Measurements from ENCODE around the gene PDCD1LG2.
A peak's percentile ranks its signal among the peaks of the same experiment; 100 is the strongest.

Gene PDCD1LG2

DNA sequence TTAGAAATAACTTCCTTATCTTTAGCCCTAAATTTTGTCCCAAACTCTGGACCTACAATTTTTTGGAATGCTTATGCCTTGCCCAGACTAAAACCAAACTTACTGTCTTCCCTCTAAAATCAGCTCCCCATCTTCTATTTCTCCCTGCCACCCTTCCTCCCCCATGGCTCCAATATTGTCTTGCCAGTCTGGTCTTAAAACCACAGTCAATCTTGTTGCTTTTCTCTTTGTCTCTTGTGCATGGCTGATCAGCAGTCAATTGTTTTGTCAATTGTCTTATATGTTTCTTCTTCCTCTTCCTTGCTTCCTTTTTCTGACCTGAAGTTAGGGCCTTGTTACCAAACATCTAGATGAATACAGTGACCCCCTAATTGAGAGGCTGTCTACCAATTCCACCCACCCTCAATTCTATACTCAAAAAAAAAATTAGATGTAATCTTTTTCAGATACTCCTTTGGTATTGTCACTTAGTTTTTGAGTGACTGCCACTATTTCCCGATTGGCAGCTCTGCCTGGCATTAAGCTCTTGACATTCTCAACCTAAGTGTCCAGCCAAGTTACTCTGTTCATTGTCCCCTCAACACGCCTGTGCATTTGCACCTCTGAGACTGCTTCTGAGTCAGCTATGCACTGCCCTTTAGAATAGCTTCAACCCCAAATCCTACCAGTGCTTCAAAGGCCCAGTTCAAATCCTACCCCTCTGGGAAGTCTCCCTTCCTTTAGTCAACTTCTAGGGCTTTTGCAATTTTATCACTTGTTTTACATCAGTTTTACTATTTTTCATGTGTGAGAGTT, 2.5 kb downstream of the PDCD1LG2 start:
- DNase-seq (no peak), ATAC-seq (no peak)
- Mint-ChIP-seq H3K4me1 (peaks cover 53% of the 10 kb centered on the region), H3K27ac (no peak overlapping the region), H3K27me3 (no peaks in the 10 kb centered on the region), H3K4me3 (no peak overlapping the region), H3K9me3 (peaks cover 0 to 3% of the 10 kb centered on the region in 2 donors)

DNA sequence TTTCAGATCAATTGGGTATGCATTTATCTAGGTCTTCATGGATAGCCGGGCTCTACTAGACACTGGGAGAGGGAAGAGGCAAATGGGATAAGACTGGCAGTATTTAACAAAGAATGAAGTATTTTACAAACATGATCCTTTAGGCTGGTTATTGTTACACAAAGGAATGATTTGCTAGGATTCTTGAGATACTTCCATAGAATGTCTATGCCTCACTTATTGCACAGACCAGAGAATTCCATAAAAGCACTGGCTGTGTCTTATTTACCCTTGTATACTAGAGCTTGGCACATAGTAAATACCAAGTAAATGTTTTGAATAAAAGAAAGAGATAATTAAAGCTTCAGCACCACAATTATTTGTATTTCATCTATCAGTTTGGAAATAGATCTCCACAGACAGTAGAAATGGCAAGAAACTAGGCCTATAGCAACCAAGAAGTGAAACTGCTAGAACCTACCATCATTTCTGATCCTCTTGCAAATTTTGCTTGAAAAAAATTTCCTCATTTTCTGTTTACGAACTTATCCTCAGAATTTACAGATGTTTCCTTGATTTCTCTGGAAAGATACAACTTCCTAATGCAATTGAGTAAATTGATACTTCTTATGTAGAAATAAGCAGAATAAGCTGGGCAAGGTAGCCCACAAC, 3.8 kb downstream of the PDCD1LG2 start:
- Mint-ChIP-seq H3K4me1 (peaks cover 53% of the 10 kb centered on the region), H3K27me3 (no peaks in the 10 kb centered on the region), H3K9me3 (no peaks in the 10 kb centered on the region), H3K27ac (no peak overlapping the region), H3K4me3 (no peak overlapping the region)
- no peak for DNase-seq
- ATAC-seq, result no peak

DNA sequence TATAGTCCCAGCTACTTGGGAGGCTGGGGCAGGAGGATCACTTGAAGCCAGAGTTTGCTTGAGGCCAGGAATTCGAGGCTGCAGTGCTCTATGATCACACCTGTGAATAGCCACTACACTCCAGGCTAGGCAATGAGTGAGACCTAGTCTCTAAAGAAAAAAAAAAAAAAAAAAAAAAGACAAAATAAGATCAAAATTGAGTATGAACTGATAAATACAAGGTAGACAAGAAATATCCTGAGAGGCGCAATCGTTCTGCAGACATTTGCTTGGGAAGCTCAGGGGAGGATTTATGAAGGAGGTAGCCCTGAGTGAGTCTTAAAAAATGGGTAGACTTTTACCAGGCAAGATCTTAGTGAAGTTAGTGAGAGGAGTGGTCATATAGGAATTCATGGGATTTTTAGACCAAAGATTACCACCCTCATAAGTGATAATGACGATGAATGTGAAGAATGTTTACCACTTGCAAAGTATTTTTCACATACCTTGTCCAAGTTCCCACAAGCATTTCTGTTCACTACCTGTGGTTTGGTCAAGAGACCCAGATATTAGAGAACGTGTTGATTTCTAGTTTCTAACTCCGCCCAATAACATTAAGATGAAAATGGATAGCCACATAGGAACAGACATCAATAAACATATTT, 4.4 kb downstream of the PDCD1LG2 start:
- no peak for DNase-seq
- no peaks in the 10 kb centered on the region for H3K27me3 Mint-ChIP-seq
- ATAC-seq, result no peak
- H3K4me3 Mint-ChIP-seq, result no peak overlapping the region
- H3K9me3 Mint-ChIP-seq, result no peaks in the 10 kb centered on the region
- peaks cover 54% of the 10 kb centered on the region for H3K4me1 Mint-ChIP-seq
- no peak overlapping the region for H3K27ac Mint-ChIP-seq

DNA sequence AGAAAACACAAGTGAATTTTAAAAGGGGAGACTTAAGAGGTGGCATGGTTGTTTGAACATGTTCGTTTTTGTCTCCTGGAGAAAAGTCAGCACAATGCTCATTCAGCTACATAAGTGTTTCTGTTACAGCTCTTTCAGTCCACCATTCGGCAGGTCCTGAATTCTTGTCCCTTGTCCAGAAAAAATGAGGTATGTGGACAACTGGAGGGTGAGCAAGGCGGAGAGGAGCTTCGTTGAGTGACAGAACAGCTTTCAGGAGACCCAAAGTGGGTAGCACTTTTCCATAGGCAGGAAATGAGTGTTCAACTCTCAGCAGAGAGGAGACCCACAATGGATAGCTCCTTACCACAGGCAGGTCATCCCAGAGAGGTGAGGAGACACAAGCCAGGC, 4.9 kb downstream of the PDCD1LG2 start:
- Mint-ChIP-seq H3K4me1 (peaks cover 51% of the 10 kb centered on the region), H3K27me3 (no peaks in the 10 kb centered on the region), H3K27ac (no peak overlapping the region), H3K4me3 (no peak overlapping the region), H3K9me3 (no peaks in the 10 kb centered on the region)
- DNase-seq (no peak), ATAC-seq (no peak)

DNA sequence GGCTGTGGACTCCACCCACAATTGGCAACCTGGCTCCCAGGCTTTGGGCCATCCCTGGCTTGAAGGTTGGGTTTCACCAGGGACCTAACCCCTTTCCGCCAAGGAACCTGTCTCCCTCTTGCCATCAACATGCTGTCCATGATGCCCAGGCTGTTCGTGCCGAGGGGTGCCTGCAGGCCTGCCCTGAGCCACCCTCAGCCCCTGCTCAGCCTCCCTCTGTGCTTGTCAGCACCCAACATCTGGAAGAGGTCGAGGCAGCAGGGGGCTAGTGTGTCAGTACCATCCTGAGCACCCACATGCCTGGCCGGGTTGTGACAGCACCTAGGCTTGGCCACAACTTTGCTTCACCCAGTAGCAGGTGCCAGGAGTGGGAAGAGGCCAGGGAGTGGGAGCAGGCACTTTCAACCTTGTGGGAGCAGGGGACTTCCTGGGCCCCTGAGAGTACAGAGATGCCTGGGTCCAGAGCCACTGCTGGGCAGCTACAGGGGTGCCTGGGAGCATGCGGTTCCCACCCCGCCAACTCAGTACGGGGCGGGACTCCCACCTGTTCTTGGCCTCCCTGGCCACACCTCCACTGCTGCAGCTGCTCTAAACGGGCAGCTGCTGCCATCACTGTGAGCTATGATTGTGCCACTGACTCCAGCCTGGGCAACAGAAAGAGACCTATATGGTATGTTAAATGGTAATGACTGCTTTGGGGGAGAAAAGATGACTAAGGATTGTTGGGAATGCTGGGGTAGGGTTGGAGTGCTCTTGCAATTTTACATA, 6.3 kb downstream of the PDCD1LG2 start:
- peaks cover 38% of the 10 kb centered on the region for H3K4me1 Mint-ChIP-seq
- peak overlapping the region in 1 of 2 donors; percentile 43 for H3K27ac Mint-ChIP-seq
- no peak overlapping the region for H3K4me3 Mint-ChIP-seq
- peaks cover 0 to 5% of the 10 kb centered on the region in 2 donors for H3K9me3 Mint-ChIP-seq
- H3K27me3 Mint-ChIP-seq, result no peaks in the 10 kb centered on the region
- DNase-seq (no peak), ATAC-seq (no peak)

DNA sequence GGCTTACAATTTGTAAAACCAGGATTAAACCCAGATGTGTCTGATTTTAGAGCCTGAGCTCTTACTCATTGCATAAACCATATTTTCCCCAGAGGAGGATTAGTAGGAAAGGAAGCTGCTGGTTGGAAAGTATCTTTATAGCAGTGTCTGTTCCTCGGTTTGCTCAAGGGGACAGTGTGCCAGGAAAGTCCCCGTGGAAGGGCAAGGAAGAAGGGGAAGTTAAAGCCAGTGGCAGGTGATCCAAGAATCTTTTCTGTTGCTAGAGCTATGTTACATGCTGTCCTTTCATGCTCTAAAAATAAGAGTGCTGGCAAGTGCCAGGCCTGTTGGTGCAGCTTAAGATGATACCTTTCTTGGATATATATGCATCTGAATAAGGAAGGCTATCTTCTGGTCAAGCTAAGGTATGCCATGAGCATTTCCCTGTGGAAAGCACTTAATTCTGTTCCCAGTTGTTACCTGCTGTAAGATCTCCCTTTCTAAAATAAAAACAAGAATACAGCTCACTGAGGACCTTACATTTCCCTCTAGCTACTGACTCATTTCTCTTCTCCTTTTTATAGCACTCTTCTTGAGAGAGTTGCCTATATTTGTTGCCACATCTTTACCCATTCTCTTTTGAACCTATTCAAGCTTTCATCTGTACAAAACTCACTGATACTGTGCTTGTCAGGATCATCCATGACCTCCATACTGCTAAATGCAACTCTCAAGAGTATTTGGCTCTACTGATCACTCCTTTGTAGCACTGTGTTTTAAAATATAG, 8.0 kb downstream of the PDCD1LG2 start:
- peak; percentile 77 for ATAC-seq
- H3K27me3 Mint-ChIP-seq, result no peaks in the 10 kb centered on the region
- no peak overlapping the region for H3K27ac Mint-ChIP-seq
- peaks cover 33% of the 10 kb centered on the region for H3K4me1 Mint-ChIP-seq
- H3K9me3 Mint-ChIP-seq, result peaks cover 0 to 5% of the 10 kb centered on the region in 2 donors
- no peak for DNase-seq
- peak overlapping the region in 1 of 2 donors; percentile 17 for H3K4me3 Mint-ChIP-seq

DNA sequence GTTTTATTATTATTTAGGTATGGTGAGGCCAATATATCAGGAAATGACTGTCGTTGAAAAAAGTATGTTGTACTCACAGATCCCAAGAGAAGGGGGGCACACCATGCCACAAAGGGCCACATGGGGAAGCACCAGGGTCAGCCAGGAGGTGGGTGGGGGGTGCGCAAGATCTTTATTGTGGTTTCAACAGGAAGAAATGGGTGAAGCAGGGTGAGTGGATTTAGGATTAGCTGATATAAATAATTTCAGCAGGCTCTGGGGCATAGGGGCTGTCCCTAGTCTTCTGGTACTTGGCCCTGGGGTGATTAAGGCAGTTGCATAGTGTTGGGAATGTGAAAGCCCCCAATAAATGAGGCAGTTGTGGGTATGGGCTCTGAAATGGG, 8.6 kb downstream of the PDCD1LG2 start:
- DNase-seq (peak; percentile 19 to 78), ATAC-seq (peak; percentile 89)
- H3K4me3 Mint-ChIP-seq, result peak overlapping the region; percentile 36 to 39
- H3K27me3 Mint-ChIP-seq, result no peaks in the 10 kb centered on the region
- H3K27ac Mint-ChIP-seq, result peak overlapping the region in 1 of 2 donors; percentile 67
- H3K4me1 Mint-ChIP-seq, result peaks cover 33% of the 10 kb centered on the region
- H3K9me3 Mint-ChIP-seq, result peaks cover 0 to 5% of the 10 kb centered on the region in 2 donors

DNA sequence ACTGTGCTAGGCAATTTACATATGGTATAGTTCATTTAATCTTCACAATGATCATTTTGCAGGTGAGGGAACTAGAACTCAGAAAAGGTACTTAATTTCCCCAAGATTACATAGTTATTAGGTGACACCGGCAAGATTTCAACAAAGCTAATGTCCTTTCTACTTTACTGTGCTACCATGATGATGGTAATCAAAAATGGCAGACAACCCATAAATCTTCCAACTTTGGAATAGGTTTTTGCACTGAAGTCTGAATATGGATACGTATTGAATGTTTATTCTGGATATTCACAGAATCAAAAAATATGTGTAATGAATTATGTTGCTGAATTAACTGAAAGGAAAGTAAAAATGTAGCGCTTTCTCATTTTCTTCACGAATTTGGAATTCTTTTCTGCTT, 13.8 kb downstream of the PDCD1LG2 start:
- no peaks in the 10 kb centered on the region for H3K27me3 Mint-ChIP-seq
- no peak overlapping the region for H3K4me3 Mint-ChIP-seq
- peaks cover 0 to 5% of the 10 kb centered on the region in 2 donors for H3K9me3 Mint-ChIP-seq
- no peak overlapping the region for H3K27ac Mint-ChIP-seq
- H3K4me1 Mint-ChIP-seq, result peaks cover 9% of the 10 kb centered on the region
- ATAC-seq (no peak), DNase-seq (no peak)

DNA sequence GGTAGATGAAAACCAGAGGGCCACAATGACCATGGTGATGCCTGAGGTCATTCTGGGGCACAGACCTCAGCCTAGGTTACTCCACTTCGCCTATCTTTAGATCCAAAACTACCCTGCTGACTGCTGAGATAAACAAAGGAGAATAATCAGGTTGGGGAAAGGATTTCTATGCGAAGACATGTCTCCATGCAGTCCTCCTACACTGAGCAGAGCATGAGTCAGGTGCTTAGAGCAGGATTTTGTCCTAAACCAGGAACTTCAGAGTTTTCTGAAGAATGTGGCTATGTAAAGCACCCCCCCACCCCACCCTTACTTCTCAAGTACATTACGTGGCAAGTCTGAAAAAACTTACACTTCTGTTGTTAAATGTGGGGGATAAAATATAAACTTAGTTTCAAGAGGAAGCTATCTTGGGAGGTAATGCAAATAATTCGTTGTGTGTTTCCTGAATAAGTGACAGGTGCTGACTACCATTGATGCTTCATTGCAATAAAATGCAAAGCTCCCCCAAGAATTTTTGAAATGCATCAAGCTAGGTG, 19.4 kb downstream of the PDCD1LG2 start:
- H3K4me3 Mint-ChIP-seq, result no peak overlapping the region
- no peak for ATAC-seq
- no peaks in the 10 kb centered on the region for H3K9me3 Mint-ChIP-seq
- H3K4me1 Mint-ChIP-seq, result peaks cover 23% of the 10 kb centered on the region
- no peak overlapping the region for H3K27ac Mint-ChIP-seq
- DNase-seq, result no peak
- H3K27me3 Mint-ChIP-seq, result no peaks in the 10 kb centered on the region

DNA sequence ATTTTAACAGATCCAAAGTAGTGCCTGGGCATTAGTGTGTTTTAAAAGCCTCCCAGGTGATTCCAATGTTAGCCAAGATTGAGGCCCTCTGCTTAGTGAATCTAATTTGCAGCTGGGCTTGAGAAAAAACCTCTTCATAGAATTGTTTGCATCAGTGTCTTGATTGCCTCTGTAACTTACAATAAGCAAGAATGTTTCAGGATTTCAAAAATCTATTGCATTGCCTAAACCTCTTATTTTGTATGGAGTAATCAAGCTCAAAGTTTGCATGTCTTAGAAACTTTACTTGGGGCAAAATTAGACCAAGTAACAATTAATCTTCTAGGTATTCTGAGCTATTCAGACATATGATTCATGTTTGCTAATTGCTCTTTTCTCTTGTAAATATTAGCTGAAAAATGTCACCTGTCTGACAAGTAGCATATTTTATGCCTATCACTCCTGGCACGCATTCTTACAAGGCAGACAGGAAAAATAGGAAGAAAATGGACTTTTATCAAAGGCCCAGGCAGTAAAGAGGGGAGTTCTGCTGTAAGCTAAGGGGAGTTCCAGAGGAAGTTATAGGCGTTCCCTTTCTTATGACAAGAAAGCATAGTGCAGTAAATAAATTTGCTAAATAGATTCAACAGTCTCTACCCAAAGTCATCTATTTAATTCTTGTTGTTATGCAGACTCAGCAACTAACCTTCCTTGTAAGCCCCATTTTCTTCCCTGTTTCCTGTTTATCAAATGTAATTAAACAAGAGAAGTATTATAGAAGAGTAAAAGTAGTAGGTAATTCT, 21.0 kb downstream of the PDCD1LG2 start:
- no peaks in the 10 kb centered on the region for H3K27me3 Mint-ChIP-seq
- peak overlapping the region in 1 of 2 donors; percentile 31 for H3K4me3 Mint-ChIP-seq
- peaks cover 23% of the 10 kb centered on the region for H3K4me1 Mint-ChIP-seq
- ATAC-seq, result no peak
- no peaks in the 10 kb centered on the region for H3K9me3 Mint-ChIP-seq
- H3K27ac Mint-ChIP-seq, result peak overlapping the region; percentile 29 to 86
- no peak for DNase-seq

DNA sequence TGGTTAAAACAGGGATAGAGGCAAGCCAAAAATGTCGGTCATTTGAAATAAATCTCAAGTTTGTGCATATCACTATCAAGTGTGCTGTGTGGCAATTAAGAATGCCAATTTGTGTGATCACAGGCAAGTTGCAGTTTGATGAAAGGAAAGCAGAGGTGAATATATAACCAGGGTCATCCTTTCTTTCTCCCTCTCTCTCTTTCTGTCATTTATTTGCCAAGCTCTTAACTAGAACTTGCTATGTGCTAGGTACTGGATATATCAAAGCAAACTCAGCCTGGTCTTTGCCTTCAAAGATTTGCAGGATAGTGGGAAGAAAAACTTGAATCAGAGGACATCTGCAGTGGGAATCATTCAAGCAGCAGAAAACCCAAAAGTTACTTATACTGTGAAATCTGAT, 22.0 kb downstream of the PDCD1LG2 start:
- Mint-ChIP-seq H3K4me3 (no peak overlapping the region), H3K9me3 (no peaks in the 10 kb centered on the region), H3K27me3 (no peaks in the 10 kb centered on the region), H3K4me1 (peaks cover 23% of the 10 kb centered on the region), H3K27ac (no peak overlapping the region)
- ATAC-seq, result no peak
- no peak for DNase-seq

DNA sequence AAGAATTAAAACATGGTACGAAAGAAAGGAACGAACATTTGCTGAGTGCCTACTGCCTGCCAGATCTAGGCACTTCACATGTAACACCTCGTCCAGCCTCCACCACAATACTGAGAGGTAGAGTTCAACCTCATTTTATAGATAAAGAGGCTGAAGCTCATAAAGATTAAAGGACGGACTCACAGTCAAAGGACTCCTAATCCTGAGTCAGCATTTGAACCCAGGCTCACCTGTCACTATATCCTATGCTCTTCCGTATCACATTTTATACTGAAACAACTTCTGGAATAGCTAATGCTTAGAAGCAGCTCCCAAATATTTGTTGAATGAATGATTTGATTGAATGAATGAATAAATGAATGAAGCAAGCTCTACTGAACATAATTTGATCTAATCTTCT, 22.5 kb downstream of the PDCD1LG2 start:
- H3K27me3 Mint-ChIP-seq, result no peaks in the 10 kb centered on the region
- H3K9me3 Mint-ChIP-seq, result no peaks in the 10 kb centered on the region
- no peak overlapping the region for H3K27ac Mint-ChIP-seq
- peaks cover 23% of the 10 kb centered on the region for H3K4me1 Mint-ChIP-seq
- no peak overlapping the region for H3K4me3 Mint-ChIP-seq
- DNase-seq, result no peak
- no peak for ATAC-seq

DNA sequence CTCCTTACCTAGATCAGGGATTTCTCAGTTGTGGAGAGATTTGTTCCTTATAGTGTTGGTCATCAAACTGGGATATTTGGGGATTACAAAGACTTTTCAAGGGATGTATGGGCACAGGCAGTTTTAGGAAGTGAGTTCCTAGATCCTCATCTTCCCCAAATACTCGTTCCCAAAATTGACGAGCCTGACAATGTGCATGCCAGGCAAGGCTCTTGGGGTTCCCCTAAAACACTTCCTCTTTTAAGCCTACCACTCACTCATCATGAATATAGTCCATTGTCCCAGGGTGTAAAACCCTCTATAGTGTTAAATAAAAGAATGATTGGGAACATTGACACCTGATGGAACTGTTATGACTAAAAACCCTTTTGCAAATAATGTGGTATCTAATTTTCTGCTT, 26.4 kb downstream of the PDCD1LG2 start:
- DNase-seq, result no peak
- H3K27ac Mint-ChIP-seq, result no peak overlapping the region
- H3K9me3 Mint-ChIP-seq, result peaks cover 10 to 11% of the 10 kb centered on the region in 2 donors
- no peaks in the 10 kb centered on the region for H3K27me3 Mint-ChIP-seq
- H3K4me1 Mint-ChIP-seq, result peaks cover 5% of the 10 kb centered on the region
- ATAC-seq, result no peak
- H3K4me3 Mint-ChIP-seq, result no peak overlapping the region
